ENCODE results near the gene NDUFAF2.

NDUFAF2 gene

DNA sequence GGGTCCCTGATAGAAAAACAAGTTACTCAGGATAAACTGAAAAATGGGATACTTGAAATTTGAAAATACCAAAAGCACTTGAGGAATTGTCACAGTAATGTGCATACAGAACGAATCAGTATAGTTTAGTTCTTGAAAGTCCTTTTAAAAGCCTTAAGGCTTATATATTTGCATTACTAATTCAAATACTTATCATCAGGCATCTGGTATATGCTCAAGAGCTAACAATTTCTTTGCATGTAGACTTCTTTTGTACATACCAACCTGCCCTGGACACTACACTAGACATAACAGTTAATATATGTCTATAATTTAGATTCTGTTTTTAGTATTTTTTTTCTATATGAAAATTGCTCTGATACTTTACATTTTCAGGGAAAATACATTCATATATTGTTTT is 174.1 kb downstream of the NDUFAF2 start:
- no peaks in the 10 kb centered on the region for H3K9me3 ChIP-seq (ENCODE audit: control insufficient read depth, insufficient read depth, low read depth, low read length)
- ChIA-PET POLR2A (no interaction called here), CTCF (interaction anchor here (0.7 kb wide), 1 partner anchor 827 kb away, joined by 3 read pairs; no protein-coding TSS in a partner anchor)
- H3K4me1 ChIP-seq (ENCODE audit: control insufficient read depth, insufficient read depth, low read length), result no peaks in the 10 kb centered on the region
- no peak overlapping the region for H3K27ac ChIP-seq (ENCODE audit: extremely low read depth, low read depth, low read length)
- no peaks in the 10 kb centered on the region for H3K36me3 ChIP-seq (ENCODE audit: control insufficient read depth in 2 of 2, insufficient read depth in 1 of 2, low read length in 2 of 2)
- TF ChIP-seq ZNF768 (tag by site-specific recombination; IDR thresholded peaks at IDR 0.05) (no peak), ZNF623 (tag by site-specific recombination; IDR thresholded peaks at IDR 0.05) (no peak), ZFP69B (tag by site-specific recombination; IDR thresholded peaks at IDR 0.05) (no peak), ZNF221 (tag by site-specific recombination; IDR thresholded peaks at IDR 0.05; ENCODE audit: borderline replicate concordance) (no peak), ZNF514 (tag by site-specific recombination; IDR thresholded peaks at IDR 0.05) (no peak), ZNF248 (tag by site-specific recombination; IDR thresholded peaks at IDR 0.05) (no peak), OVOL3 (tag by site-specific recombination; IDR thresholded peaks at IDR 0.05) (no peak), REPIN1 (tag by site-specific recombination; IDR thresholded peaks at IDR 0.05; ENCODE audit: low read depth) (no peak), ZBTB17 (tag by site-specific recombination; IDR thresholded peaks at IDR 0.05) (no peak), ZNF501 (tag by site-specific recombination; IDR thresholded peaks at IDR 0.05) (no peak), ZNF202 (tag by site-specific recombination; IDR thresholded peaks at IDR 0.05; ENCODE audit: borderline replicate concordance) (no peak), ZBTB8A (tag by site-specific recombination; IDR thresholded peaks at IDR 0.05) (no peak), ZSCAN23 (tag by site-specific recombination; IDR thresholded peaks at IDR 0.05) (no peak), KLF10 (tag by site-specific recombination; IDR thresholded peaks at IDR 0.05) (no peak), ZNF292 (tag by site-specific recombination; IDR thresholded peaks at IDR 0.05; ENCODE audit: borderline replicate concordance, low read depth) (no peak), ZNF624 (tag by site-specific recombination; IDR thresholded peaks at IDR 0.05) (no peak)
- TF ChIP-seq, protein P1, sequence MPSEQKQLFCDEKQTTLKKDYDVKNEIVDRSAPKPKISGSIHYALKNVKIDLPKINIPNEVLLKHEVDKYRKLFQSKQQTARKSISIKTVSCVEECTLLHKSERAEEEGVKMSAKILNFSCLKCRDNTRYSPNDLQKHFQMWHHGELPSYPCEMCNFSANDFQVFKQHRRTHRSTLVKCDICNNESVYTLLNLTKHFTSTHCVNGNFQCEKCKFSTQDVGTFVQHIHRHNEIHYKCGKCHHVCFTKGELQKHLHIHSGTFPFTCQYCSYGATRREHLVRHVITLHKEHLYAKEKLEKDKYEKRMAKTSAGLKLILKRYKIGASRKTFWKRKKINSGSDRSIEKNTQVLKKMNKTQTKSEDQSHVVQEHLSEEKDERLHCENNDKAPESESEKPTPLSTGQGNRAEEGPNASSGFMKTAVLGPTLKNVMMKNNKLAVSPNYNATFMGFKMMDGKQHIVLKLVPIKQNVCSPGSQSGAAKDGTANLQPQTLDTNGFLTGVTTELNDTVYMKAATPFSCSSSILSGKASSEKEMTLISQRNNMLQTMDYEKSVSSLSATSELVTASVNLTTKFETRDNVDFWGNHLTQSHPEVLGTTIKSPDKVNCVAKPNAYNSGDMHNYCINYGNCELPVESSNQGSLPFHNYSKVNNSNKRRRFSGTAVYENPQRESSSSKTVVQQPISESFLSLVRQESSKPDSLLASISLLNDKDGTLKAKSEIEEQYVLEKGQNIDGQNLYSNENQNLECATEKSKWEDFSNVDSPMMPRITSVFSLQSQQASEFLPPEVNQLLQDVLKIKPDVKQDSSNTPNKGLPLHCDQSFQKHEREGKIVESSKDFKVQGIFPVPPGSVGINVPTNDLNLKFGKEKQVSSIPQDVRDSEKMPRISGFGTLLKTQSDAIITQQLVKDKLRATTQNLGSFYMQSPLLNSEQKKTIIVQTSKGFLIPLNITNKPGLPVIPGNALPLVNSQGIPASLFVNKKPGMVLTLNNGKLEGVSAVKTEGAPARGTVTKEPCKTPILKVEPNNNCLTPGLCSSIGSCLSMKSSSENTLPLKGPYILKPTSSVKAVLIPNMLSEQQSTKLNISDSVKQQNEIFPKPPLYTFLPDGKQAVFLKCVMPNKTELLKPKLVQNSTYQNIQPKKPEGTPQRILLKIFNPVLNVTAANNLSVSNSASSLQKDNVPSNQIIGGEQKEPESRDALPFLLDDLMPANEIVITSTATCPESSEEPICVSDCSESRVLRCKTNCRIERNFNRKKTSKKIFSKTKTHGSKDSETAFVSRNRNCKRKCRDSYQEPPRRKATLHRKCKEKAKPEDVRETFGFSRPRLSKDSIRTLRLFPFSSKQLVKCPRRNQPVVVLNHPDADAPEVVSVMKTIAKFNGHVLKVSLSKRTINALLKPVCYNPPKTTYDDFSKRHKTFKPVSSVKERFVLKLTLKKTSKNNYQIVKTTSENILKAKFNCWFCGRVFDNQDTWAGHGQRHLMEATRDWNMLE (tag by site-specific recombination; conservative IDR thresholded peaks at IDR 0.05; ENCODE audit: low read depth), result no peak
- TF ChIP-seq, protein P2, sequence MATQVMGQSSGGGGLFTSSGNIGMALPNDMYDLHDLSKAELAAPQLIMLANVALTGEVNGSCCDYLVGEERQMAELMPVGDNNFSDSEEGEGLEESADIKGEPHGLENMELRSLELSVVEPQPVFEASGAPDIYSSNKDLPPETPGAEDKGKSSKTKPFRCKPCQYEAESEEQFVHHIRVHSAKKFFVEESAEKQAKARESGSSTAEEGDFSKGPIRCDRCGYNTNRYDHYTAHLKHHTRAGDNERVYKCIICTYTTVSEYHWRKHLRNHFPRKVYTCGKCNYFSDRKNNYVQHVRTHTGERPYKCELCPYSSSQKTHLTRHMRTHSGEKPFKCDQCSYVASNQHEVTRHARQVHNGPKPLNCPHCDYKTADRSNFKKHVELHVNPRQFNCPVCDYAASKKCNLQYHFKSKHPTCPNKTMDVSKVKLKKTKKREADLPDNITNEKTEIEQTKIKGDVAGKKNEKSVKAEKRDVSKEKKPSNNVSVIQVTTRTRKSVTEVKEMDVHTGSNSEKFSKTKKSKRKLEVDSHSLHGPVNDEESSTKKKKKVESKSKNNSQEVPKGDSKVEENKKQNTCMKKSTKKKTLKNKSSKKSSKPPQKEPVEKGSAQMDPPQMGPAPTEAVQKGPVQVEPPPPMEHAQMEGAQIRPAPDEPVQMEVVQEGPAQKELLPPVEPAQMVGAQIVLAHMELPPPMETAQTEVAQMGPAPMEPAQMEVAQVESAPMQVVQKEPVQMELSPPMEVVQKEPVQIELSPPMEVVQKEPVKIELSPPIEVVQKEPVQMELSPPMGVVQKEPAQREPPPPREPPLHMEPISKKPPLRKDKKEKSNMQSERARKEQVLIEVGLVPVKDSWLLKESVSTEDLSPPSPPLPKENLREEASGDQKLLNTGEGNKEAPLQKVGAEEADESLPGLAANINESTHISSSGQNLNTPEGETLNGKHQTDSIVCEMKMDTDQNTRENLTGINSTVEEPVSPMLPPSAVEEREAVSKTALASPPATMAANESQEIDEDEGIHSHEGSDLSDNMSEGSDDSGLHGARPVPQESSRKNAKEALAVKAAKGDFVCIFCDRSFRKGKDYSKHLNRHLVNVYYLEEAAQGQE (tag by site-specific recombination; IDR thresholded peaks at IDR 0.05), result no peak
- TF ChIP-seq, protein P3, sequence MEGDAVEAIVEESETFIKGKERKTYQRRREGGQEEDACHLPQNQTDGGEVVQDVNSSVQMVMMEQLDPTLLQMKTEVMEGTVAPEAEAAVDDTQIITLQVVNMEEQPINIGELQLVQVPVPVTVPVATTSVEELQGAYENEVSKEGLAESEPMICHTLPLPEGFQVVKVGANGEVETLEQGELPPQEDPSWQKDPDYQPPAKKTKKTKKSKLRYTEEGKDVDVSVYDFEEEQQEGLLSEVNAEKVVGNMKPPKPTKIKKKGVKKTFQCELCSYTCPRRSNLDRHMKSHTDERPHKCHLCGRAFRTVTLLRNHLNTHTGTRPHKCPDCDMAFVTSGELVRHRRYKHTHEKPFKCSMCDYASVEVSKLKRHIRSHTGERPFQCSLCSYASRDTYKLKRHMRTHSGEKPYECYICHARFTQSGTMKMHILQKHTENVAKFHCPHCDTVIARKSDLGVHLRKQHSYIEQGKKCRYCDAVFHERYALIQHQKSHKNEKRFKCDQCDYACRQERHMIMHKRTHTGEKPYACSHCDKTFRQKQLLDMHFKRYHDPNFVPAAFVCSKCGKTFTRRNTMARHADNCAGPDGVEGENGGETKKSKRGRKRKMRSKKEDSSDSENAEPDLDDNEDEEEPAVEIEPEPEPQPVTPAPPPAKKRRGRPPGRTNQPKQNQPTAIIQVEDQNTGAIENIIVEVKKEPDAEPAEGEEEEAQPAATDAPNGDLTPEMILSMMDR (tag by site-specific recombination; IDR thresholded peaks at IDR 0.05), result no peak
- TF ChIP-seq, protein P4, sequence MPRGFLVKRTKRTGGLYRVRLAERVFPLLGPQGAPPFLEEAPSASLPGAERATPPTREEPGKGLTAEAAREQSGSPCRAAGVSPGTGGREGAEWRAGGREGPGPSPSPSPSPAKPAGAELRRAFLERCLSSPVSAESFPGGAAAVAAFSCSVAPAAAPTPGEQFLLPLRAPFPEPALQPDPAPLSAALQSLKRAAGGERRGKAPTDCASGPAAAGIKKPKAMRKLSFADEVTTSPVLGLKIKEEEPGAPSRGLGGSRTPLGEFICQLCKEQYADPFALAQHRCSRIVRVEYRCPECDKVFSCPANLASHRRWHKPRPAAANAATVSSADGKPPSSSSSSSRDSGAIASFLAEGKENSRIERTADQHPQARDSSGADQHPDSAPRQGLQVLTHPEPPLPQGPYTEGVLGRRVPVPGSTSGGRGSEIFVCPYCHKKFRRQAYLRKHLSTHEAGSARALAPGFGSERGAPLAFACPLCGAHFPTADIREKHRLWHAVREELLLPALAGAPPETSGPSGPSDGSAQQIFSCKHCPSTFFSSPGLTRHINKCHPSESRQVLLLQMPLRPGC (tag by site-specific recombination; IDR thresholded peaks at IDR 0.05), result no peak
- H3K4me3 ChIP-seq (ENCODE audit: low read depth, low read length), result no peak overlapping the region

Data from HEK293 (cell line).